Activated CD4-positive, alpha-beta T cell treated with anti-CD3 and anti-CD28 coated beads, Interleukin-2, Interleukin-6, amounts not matched to agents 100 ng/mL and 50 ng/mL, durations not matched to agents 16 hours and 8 hours (primary cell): Measurements from ENCODE around the gene POTEG.
"Not testable (repeated sequence)": the region's sequence is repeated elsewhere in the genome, so short reads cannot be mapped to it uniquely, and the experiment has no call there.

Experiments used
- DNase-seq: peaks from one replicate; pipeline ENCODE4 v3.0.0-alpha.2; 2020

POTEG gene

DNA sequence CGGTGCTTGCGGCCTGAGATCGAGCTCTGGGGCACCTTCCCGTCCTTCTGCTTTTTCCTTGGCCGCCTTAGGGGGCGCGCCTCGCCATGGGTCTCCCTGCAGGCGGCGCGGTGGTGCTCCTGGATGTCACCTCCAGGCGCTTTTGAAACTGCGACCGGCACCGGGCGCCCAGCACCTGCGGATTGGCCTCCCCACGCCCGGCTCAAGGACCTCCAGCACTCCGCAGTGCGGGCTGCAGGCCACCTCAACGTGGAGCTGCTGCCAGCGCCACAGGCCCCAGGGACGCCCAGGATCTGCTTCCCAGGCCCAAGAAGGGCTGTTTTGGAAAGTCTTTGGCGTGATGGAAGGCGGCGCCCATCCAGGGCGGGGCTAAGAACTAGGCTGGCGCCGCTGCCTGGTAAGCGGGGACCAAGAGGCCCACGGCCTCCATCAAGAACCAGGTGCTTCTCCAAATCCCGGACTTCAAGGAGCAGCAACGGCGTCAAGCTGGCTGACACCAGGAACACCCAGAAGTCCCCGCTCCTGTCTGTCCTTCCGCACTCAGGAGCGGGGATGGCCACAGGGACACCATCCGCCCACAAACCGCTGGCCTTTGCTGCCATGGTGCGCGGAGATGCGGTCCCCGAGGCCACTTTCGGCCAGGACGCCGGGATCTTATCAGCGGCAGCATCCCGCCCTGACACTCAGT is 61.2 kb downstream of the POTEG start:
- not testable (repeated sequence) for DNase-seq

DNA sequence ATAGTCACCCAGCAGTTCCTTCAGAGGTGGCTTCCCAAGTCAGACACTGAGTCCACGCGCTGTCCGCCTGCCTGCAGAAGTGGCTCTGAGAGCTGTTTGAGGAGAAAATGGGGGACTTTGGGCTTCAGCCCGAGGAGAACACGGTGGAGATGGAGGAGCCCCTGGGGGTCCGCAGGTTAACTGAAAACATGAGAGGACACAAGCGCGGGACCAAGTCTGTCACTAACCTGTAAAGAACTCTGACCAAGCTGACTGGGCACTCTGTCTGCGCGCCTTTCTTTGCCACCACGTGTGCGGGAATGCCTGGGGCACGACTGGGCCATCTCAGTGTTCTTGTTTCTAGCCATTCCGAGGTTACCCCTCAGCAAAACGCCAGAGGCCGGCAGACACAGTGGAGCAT is 62.4 kb downstream of the POTEG start:
- DNase-seq: not testable (repeated sequence)

- not testable (repeated sequence) for DNase-seq
These were observed 71.3 kb downstream of the POTEG start for GRCh38 chr14:19362803-19363202.

GRCh38 chr14:19362323-19362722 is 71.8 kb downstream of the POTEG start:
- DNase-seq: not testable (repeated sequence)

- not testable (repeated sequence) for DNase-seq
These were observed 72.4 kb downstream of the POTEG start for GRCh38 chr14:19361636-19362253.

DNA sequence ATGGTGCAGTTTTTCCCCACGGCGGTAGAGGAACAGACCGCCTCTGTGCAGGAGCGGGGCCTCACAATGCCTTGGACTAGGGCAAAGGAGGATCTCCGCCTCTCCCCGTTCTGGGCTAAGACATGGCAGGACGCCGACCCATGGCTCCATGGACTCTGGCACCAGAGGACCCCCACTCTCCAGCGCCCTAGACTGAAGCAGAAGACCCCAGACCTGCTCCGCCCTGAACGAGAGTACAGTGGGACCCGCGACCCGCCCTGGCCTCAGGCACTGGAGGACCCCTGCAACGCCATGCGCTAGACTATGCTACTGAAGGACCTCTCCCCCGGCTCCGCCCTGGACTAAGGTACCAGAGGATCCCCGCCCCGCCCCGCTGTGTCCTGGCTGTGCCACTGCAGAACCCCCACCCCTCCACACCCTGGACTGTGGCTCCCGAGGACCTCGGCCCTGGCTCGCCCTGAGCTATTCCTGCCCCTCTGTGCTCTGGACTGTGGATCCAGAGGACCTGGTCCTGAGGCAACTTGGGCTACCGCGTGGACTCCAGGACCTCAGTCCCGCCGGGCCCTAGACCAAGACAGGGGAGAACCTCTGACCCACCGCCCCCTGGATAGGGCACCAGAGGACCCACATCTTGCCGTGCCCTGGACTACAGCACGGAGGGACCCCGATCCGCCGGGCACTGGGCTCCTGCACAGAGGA is 73.1 kb downstream of the POTEG start:
- not testable (repeated sequence) for DNase-seq
